Measurements from ENCODE around the gene ZNF254. TPM values are rescaled to one million over a fixed set of nuclear protein-coding genes. Genes with fewer than 3 reads are reported as not detected.

The ZNF254 gene
- polyA plus RNA-seq, 1 donor from 2014 or later, result 49.1 TPM

DNA sequence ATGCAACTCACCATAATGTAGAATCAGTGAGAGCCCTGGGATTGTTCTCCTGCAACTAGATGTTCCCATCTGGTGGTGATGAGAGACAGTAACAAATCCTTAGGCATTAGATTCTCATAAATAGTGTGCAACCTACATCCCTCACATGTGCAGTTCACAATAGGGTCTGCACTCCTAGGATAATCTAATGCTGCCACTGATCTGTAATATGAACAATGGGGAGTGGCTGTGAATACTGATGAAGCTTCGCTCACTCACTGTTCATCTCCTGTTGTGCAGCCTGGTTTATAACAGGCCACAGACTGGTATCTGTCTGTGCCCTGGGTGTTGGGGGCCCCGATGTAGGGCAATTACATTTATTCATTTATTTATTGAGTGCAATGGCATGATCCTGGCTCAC, 86.9 kb downstream of the ZNF254 start:
- Histone ChIP-seq H3K9me3 (ENCODE audit: low read length) (peaks cover 15% of the 10 kb centered on the region), H3K36me3 (ENCODE audit: insufficient read depth, low read length) (no peaks in the 10 kb centered on the region), H3K9ac (ENCODE audit: low read length) (no peak overlapping the region), H3K4me2 (ENCODE audit: low read length) (no peak overlapping the region), H4K20me1 (ENCODE audit: insufficient read depth) (no peaks in the 10 kb centered on the region), H3F3A (ENCODE audit: insufficient read depth, low read length, poor library complexity, severe bottlenecking) (no peaks in the 10 kb centered on the region), H3K4me3 (ENCODE audit: low read length) (no peak overlapping the region), H2AFZ (ENCODE audit: low read depth, low read length) (no peak overlapping the region), H3K79me2 (replicated peaks; ENCODE audit: insufficient read depth, low read length) (no peaks in the 10 kb centered on the region), H3K9me2 (ENCODE audit: insufficient read depth, low read length) (no peaks in the 10 kb centered on the region), H3K27me3 (ENCODE audit: insufficient read depth, low read depth, low read length) (no peaks in the 10 kb centered on the region), H3K27ac (ENCODE audit: low read length) (no peak overlapping the region)
- TF ChIP-seq POLR2AphosphoS5 (IDR thresholded peaks at IDR 0.05), result no peak
- no peak for TF ChIP-seq TAF1 (IDR thresholded peaks at IDR 0.05; ENCODE audit: low read depth)
- TF ChIP-seq EP300 (conservative IDR thresholded peaks at IDR 0.05; ENCODE audit: poor library complexity, severe bottlenecking), result no peak
- no peak for TF ChIP-seq SMC3 (conservative IDR thresholded peaks at IDR 0.05; ENCODE audit: poor library complexity)
- TF ChIP-seq, protein P1, sequence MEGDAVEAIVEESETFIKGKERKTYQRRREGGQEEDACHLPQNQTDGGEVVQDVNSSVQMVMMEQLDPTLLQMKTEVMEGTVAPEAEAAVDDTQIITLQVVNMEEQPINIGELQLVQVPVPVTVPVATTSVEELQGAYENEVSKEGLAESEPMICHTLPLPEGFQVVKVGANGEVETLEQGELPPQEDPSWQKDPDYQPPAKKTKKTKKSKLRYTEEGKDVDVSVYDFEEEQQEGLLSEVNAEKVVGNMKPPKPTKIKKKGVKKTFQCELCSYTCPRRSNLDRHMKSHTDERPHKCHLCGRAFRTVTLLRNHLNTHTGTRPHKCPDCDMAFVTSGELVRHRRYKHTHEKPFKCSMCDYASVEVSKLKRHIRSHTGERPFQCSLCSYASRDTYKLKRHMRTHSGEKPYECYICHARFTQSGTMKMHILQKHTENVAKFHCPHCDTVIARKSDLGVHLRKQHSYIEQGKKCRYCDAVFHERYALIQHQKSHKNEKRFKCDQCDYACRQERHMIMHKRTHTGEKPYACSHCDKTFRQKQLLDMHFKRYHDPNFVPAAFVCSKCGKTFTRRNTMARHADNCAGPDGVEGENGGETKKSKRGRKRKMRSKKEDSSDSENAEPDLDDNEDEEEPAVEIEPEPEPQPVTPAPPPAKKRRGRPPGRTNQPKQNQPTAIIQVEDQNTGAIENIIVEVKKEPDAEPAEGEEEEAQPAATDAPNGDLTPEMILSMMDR (IDR thresholded peaks at IDR 0.05; ENCODE audit: poor library complexity, severe bottlenecking), result no peak
- TF ChIP-seq RAD21 (conservative IDR thresholded peaks at IDR 0.05), result no peak
- TF ChIP-seq REST (IDR thresholded peaks at IDR 0.05; ENCODE audit: borderline replicate concordance), result no peak
- no peak for TF ChIP-seq EZH2 (IDR thresholded peaks at IDR 0.05; ENCODE audit: borderline replicate concordance, insufficient read depth, low read length, poor library complexity, severe bottlenecking)
- no peak for TF ChIP-seq MXI1 (conservative IDR thresholded peaks at IDR 0.05; ENCODE audit: poor library complexity, severe bottlenecking)

- no peak overlapping the region for H3K27ac ChIP-seq (ENCODE audit: low read length)
- TF ChIP-seq EP300 (conservative IDR thresholded peaks at IDR 0.05; ENCODE audit: poor library complexity, severe bottlenecking), result no peak
- TF ChIP-seq RAD21 (conservative IDR thresholded peaks at IDR 0.05), result no peak
- TF ChIP-seq MXI1 (conservative IDR thresholded peaks at IDR 0.05; ENCODE audit: poor library complexity, severe bottlenecking), result no peak
- no peak for TF ChIP-seq SMC3 (conservative IDR thresholded peaks at IDR 0.05; ENCODE audit: poor library complexity)
- TF ChIP-seq REST (IDR thresholded peaks at IDR 0.05; ENCODE audit: borderline replicate concordance), result no peak
- TF ChIP-seq, protein P1 (IDR thresholded peaks at IDR 0.05; ENCODE audit: poor library complexity, severe bottlenecking), result no peak
- TF ChIP-seq TAF1 (IDR thresholded peaks at IDR 0.05; ENCODE audit: low read depth), result no peak
- no peak for TF ChIP-seq EZH2 (IDR thresholded peaks at IDR 0.05; ENCODE audit: borderline replicate concordance, insufficient read depth, low read length, poor library complexity, severe bottlenecking)
- no peak for TF ChIP-seq POLR2AphosphoS5 (IDR thresholded peaks at IDR 0.05)
- no peaks in the 10 kb centered on the region for H4K20me1 ChIP-seq (ENCODE audit: insufficient read depth)
- no peak overlapping the region for H2AFZ ChIP-seq (ENCODE audit: low read depth, low read length)
- H3K9ac ChIP-seq (ENCODE audit: low read length), result no peak overlapping the region
- no peaks in the 10 kb centered on the region for H3K36me3 ChIP-seq (ENCODE audit: insufficient read depth, low read length)
- no peak overlapping the region for H3K4me3 ChIP-seq (ENCODE audit: low read length)
- no peaks in the 10 kb centered on the region for H3K79me2 ChIP-seq (replicated peaks; ENCODE audit: insufficient read depth, low read length)
- no peaks in the 10 kb centered on the region for H3K27me3 ChIP-seq (ENCODE audit: insufficient read depth, low read depth, low read length)
- peaks cover 15% of the 10 kb centered on the region for H3K9me3 ChIP-seq (ENCODE audit: low read length)
- no peak overlapping the region for H3K4me2 ChIP-seq (ENCODE audit: low read length)
- no peaks in the 10 kb centered on the region for H3K9me2 ChIP-seq (ENCODE audit: insufficient read depth, low read length)
- H3F3A ChIP-seq (ENCODE audit: insufficient read depth, low read length, poor library complexity, severe bottlenecking), result no peaks in the 10 kb centered on the region
Observed at GRCh38 chr19:24177686-24178085, 90.7 kb downstream of the ZNF254 start.

Data from neural cell (in vitro differentiated cells).